Type B pancreatic cell (in vitro differentiated cells): ENCODE results near the gene VAC14. TPM values are rescaled to one million over a fixed set of nuclear protein-coding genes. Genes with fewer than 3 reads are reported as not detected.

ENCODE experiments used
- DNase-seq: peaks from one replicate; pipeline ENCODE4 v3.0.0; 2021; ENCODE audit warnings: mixed read lengths; ENCODE audit not compliant: unreplicated experiment; ENCODE audit errors: extremely low spot score
- H3K27ac Mint-ChIP-seq: 2 replicates; pipeline ENCODE4 v1.8.0; 2021; ENCODE audit warnings: mild to moderate bottlenecking, mixed read lengths
- H3K27me3 Mint-ChIP-seq: 2 replicates; pipeline ENCODE4 v1.8.0; 2021; ENCODE audit warnings: mixed read lengths
- H3K36me3 Mint-ChIP-seq: 2 replicates; pipeline ENCODE4 v1.8.0; 2021; ENCODE audit warnings: mixed read lengths
- H3K4me1 Mint-ChIP-seq: one replicate; pipeline ENCODE4 v1.8.0; 2021; ENCODE audit warnings: mixed read lengths; ENCODE audit not compliant: unreplicated experiment
- H3K4me3 Mint-ChIP-seq: 2 replicates; pipeline ENCODE4 v1.8.0; 2021; ENCODE audit warnings: mild to moderate bottlenecking, mixed read lengths
- H3K9me3 Mint-ChIP-seq: 2 replicates; pipeline ENCODE4 v1.8.0; 2021; ENCODE audit warnings: mixed read lengths
- total RNA-seq: library from RNA; stranded (reverse); gene quantifications from 2 replicates; pipeline ENCODE4 v1.2.1, GENCODE V29; 2021; ENCODE audit warnings: low replicate concordance
- TF ChIP-seq, protein P1 (sequence below): fragments of 200-600 bp; sonication (generic); conservative IDR thresholded peaks from 2 replicates; pipeline ENCODE4 v1.5.0; 2021; ENCODE audit warnings: antibody characterized with exemption, mild to moderate bottlenecking

VAC14 gene
- total RNA-seq, 1 donor from 2014 or later = 38.3 TPM

DNA sequence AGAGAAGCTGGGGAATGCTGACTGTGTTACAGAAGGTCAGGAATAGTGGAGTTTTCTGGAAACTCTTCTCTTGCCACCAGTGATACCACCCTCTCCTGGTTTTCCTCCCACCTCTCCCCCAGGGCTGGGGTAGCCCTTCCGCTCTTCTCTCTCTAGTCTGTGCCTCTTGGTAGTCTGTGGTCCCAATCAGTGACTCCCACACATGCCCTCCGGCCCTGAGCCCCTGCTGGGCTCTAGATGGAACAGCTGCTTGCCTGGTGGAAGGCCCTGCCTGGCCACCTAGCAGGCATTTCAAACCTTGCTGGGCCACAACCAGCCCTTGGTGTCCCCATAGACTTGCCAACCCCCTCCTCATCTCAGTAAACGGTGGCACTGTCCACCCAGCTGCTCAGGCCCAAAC lies 99.9 kb downstream of the VAC14 start:
- DNase-seq = no peak
- Mint-ChIP-seq H3K36me3 (no peaks in the 10 kb centered on the region), H3K9me3 (no peaks in the 10 kb centered on the region), H3K27ac (peak overlapping the region; percentile 85), H3K27me3 (no peaks in the 10 kb centered on the region), H3K4me1 (peaks cover 15% of the 10 kb centered on the region), H3K4me3 (no peak overlapping the region)
- TF ChIP-seq, protein P1, sequence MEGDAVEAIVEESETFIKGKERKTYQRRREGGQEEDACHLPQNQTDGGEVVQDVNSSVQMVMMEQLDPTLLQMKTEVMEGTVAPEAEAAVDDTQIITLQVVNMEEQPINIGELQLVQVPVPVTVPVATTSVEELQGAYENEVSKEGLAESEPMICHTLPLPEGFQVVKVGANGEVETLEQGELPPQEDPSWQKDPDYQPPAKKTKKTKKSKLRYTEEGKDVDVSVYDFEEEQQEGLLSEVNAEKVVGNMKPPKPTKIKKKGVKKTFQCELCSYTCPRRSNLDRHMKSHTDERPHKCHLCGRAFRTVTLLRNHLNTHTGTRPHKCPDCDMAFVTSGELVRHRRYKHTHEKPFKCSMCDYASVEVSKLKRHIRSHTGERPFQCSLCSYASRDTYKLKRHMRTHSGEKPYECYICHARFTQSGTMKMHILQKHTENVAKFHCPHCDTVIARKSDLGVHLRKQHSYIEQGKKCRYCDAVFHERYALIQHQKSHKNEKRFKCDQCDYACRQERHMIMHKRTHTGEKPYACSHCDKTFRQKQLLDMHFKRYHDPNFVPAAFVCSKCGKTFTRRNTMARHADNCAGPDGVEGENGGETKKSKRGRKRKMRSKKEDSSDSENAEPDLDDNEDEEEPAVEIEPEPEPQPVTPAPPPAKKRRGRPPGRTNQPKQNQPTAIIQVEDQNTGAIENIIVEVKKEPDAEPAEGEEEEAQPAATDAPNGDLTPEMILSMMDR = no peak

- Mint-ChIP-seq H3K27me3 (no peaks in the 10 kb centered on the region), H3K36me3 (no peaks in the 10 kb centered on the region), H3K4me3 (no peak overlapping the region), H3K4me1 (peaks cover 20% of the 10 kb centered on the region), H3K9me3 (no peaks in the 10 kb centered on the region), H3K27ac (peak overlapping the region; percentile 85)
- TF ChIP-seq, protein P1 = no peak
- DNase-seq = no peak
Observed at GRCh38 chr16:70700101-70701020, 100.6 kb downstream of the VAC14 start.

- Mint-ChIP-seq H3K4me3 (no peak overlapping the region), H3K36me3 (no peaks in the 10 kb centered on the region), H3K9me3 (no peaks in the 10 kb centered on the region), H3K4me1 (peaks cover 23% of the 10 kb centered on the region), H3K27me3 (no peaks in the 10 kb centered on the region), H3K27ac (peak overlapping the region; percentile 69)
- DNase-seq = no peak
- TF ChIP-seq, protein P1 = no peak
Observed at GRCh38 chr16:70699696-70700095, 101.3 kb downstream of the VAC14 start.

GRCh38 chr16:70698901-70699300 lies 102.1 kb downstream of the VAC14 start:
- Mint-ChIP-seq H3K4me1 (peaks cover 27% of the 10 kb centered on the region), H3K36me3 (no peaks in the 10 kb centered on the region), H3K9me3 (no peaks in the 10 kb centered on the region), H3K4me3 (no peak overlapping the region), H3K27ac (peak overlapping the region; percentile 69), H3K27me3 (no peaks in the 10 kb centered on the region)
- TF ChIP-seq, protein P1 = no peak
- DNase-seq = no peak

DNA sequence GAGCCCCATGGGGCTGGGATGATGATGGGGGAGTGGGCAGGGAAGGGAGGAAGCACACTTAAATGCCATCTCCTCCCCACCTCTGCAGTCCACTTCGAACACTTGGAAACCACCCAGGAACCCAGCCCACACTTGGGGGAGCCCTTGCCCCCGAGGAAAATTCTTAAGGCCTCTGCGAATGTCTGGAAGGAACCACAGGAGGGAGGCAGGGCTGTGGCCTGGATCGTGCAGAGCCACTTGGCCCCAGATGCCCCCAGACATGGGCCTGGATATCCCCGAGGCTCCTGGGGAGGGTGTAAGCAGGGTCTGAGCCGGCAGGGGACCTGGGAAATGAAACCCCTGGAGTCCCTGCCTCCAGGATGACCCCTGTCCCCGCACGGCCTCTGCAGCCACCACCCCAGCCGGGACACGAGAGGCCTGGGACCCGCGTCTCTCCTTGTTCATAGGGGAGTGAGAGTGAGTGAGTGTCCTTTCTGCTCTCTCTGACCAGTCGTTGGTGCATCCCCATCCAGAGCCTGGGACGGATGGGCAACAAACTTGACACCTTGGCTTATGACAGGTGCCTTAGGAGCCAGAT lies 103.3 kb downstream of the VAC14 start:
- H3K4me1 Mint-ChIP-seq = peaks cover 26% of the 10 kb centered on the region
- no peaks in the 10 kb centered on the region for H3K36me3 Mint-ChIP-seq
- no peaks in the 10 kb centered on the region for H3K27me3 Mint-ChIP-seq
- H3K4me3 Mint-ChIP-seq = no peak overlapping the region
- no peak for DNase-seq
- H3K9me3 Mint-ChIP-seq = no peaks in the 10 kb centered on the region
- TF ChIP-seq, protein P1 = no peak
- peak overlapping the region; percentile 98 for H3K27ac Mint-ChIP-seq
